Stimulated activated CD4-positive, alpha-beta T cell treated with anti-CD3 and anti-CD28 coated beads, Interleukin-12 subunit alpha, Interleukin-12 subunit beta, amount 100 ng/mL, for 24 hours (primary cell): ENCODE results near the gene CDNF.
"Not testable (repeated sequence)": the region's sequence is repeated elsewhere in the genome, so short reads cannot be mapped to it uniquely, and the experiment has no call there.

ENCODE experiments used
- DNase-seq, 2 experiments: peaks; one replicate each; pipeline ENCODE4 v3.0.0-alpha.2; 2020; ENCODE audit warnings: low read depth in 2 of 2

Gene CDNF

GRCh38 chr10:14839305-14839695 lies 1.5 kb upstream of the CDNF start:
- no peak for DNase-seq

GRCh38 chr10:14838582-14839304 lies 906 bp upstream of the CDNF start:
- peak in 1 of 2 experiments; percentile 16 for DNase-seq

- no peak for DNase-seq
Measured at GRCh38 chr10:14837003-14837756, 657 bp downstream of the CDNF start.

- no peak for DNase-seq
Measured at GRCh38 chr10:14836208-14836607, 1.6 kb downstream of the CDNF start.

GRCh38 chr10:14833106-14833505 lies 4.7 kb downstream of the CDNF start:
- DNase-seq = no peak

- DNase-seq = no peak
Measured at GRCh38 chr10:14826076-14826829, 11.6 kb downstream of the CDNF start.

- DNase-seq = no peak
Measured at GRCh38 chr10:14823966-14824365, 13.9 kb downstream of the CDNF start.

- DNase-seq = peak in 1 of 2 experiments; percentile 30
Measured at GRCh38 chr10:14822879-14823755, 14.7 kb downstream of the CDNF start.

GRCh38 chr10:14821635-14822375 lies 16.0 kb downstream of the CDNF start:
- DNase-seq = no peak

GRCh38 chr10:14820775-14821154 lies 17.1 kb downstream of the CDNF start:
- DNase-seq = no peak

- no peak for DNase-seq
Measured at GRCh38 chr10:14820010-14820774, 17.6 kb downstream of the CDNF start.

- DNase-seq = not testable (repeated sequence)
Measured at GRCh38 chr10:14816717-14817116, 21.1 kb downstream of the CDNF start.

GRCh38 chr10:14815681-14816080 lies 22.2 kb downstream of the CDNF start:
- DNase-seq = no peak

GRCh38 chr10:14812271-14812670 lies 25.6 kb downstream of the CDNF start:
- DNase-seq = no peak

- DNase-seq = no peak
Measured at GRCh38 chr10:14810969-14811953, 26.6 kb downstream of the CDNF start.

GRCh38 chr10:14806318-14806717 lies 31.5 kb downstream of the CDNF start:
- DNase-seq = no peak

- no peak for DNase-seq
Measured at GRCh38 chr10:14803827-14804226, 34.0 kb downstream of the CDNF start.

GRCh38 chr10:14801723-14802122 lies 36.1 kb downstream of the CDNF start:
- DNase-seq = no peak

GRCh38 chr10:14800397-14800796 lies 37.4 kb downstream of the CDNF start:
- no peak for DNase-seq
